Suppressor macrophage treated with lipopolysaccharide for 1 hour (primary cell): ENCODE measurements around the gene FAM3D.

ENCODE experiments used
- DNase-seq, 3 donors: peaks; one replicate each; pipeline ENCODE4 v3.0.0-alpha.2; 2020 to 2022

The FAM3D gene

DNA sequence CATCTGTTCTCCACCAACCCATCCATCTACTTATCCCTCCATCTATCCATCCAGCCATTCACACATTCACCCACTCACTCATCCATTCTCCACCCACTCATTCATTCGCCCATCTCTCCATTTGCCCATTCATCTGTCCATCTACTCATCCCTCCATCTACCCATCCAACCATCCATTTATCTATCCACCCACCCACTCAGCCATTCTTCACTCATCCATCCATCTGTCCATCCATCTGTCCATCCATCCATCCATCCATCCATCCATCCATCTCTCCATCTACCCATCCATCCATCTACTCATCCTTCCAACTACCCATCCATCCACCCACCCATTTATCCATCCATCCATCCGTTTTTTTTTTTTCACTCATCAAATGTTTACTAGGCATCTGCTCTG, 13.9 kb downstream of the FAM3D start:
- DNase-seq = no peak

DNA sequence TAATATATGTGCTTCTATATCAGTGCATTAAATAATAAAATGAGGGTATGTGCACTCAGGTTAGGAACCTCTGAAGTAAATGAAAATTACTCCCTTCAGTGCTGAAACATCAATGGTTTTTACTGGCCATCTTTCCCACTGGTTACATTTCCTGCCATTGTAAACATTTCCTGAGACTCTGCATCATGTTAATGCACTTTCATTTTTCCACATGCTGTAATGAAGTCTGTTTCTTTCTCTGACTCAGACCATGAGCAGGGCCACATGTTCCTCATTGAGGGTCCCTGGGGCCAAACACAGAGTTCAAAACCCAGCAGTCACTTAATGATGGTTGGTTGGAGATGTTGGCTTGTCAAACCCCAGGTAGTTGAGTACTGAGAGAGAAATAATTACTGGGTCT, 15.3 kb downstream of the FAM3D start:
- peak in 1 of 3 donors; percentile 22 for DNase-seq

DNA sequence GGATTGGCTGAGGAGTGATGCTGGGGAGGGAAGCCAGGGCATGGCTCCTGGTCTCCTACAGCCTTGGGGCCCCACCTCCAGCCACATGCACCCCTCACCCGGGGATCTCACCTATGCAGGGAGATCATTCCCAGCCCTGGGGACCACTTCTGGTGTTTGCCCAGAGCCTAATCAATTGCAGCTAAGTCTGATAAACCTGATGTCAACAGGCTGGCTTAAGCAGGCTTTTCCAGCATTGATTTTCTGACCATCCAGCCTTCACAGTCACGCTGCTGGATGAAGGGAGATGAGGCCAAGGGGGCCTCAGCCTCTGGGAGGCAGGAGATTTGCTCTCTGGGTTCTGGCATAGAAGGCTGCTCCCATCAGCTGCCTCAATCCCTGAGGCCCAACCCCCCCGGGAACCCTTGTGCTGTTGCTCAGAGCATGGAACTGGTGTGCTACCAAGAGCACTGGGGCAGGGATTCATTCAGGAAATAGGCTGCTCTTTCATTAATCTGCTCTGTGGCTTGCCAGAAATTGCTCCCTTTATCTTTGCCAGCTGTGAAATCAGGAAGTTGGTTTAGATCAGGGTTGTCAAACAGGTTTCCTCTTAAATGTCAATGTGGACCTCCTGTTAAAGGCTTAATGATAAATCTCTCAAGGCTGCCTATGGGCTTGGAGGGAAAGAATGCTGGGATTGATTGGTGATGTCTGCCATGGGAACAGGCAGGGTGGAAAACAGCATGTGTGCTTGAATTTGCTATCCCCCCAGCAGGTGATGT, 19.0 kb downstream of the FAM3D start:
- DNase-seq = no peak

- DNase-seq = no peak
Measured at GRCh38 chr3:58646503-58646902, 20.1 kb downstream of the FAM3D start.

- no peak for DNase-seq
Measured at GRCh38 chr3:58645726-58646125, 20.8 kb downstream of the FAM3D start.

- no peak for DNase-seq
Measured at GRCh38 chr3:58642846-58643245, 23.7 kb downstream of the FAM3D start.

GRCh38 chr3:58640700-58641372, 25.7 kb downstream of the FAM3D start:
- peak; percentile 73 to 82 (median 81) for DNase-seq

- no peak for DNase-seq
Measured at GRCh38 chr3:58639842-58640241, 26.7 kb downstream of the FAM3D start.

- no peak for DNase-seq
Measured at GRCh38 chr3:58639001-58639400, 27.6 kb downstream of the FAM3D start.

GRCh38 chr3:58638591-58638990, 28.0 kb downstream of the FAM3D start:
- no peak for DNase-seq

DNA sequence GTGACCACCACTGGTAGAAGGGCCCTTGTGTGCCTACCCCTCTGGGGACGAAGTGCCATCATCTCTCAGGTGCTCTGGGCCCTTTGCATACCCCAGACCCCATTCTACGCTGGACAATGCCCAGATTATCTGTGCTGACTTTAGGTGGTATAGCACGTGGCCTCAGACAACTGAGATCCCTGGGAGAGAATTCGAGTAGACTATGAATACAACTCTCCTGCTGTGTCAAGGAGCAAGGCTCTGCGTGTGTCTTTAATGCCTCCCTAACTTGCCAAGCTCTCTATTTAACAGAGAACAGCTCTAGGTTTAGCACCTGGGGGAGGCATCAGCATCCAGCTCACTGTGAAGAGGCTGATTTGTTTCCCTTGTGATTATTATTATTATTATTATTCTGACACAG, 29.1 kb downstream of the FAM3D start:
- DNase-seq = no peak

GRCh38 chr3:58635371-58636285, 30.9 kb downstream of the FAM3D start:
- DNase-seq = no peak

GRCh38 chr3:58633157-58633865, 33.3 kb downstream of the FAM3D start:
- no peak for DNase-seq

DNA sequence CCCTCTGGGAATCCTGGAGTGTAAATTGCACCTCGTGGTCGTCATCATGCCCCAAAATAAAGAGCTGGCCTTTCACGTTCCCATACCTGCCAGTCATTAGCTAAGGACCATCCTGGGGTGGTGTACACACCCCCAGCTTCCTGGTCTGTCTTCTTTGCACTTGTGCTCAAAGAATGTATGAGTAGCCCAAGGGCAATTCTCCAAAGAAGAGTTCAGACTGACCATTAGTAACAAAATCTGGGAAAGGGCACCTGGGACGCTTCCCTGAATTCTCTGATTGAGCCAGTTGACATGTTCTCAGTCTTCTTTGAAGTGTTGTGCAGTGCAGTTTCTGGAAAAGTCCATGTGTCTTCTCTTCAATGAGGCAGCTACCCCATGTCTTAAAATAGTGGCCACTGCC, 34.8 kb downstream of the FAM3D start:
- no peak for DNase-seq

DNA sequence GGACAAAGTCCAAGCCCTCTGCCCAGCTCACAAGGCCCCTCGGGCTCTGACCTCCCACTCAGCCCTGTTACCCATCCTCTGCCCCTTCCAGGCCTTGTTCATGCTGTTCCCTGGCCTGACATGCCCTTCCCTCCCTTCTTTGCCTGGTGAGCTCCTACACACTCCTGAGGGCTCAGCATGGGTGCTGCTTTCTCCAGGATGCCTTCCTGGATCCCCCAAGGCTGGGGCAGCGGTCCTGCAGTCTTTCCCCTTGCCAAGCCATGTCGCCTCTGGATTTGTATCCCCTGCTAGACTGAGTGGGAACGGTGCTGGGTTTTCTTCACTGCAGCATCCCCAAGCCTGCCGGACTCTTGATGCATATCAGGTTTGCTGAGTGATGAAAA, 35.9 kb downstream of the FAM3D start:
- DNase-seq = no peak

DNA sequence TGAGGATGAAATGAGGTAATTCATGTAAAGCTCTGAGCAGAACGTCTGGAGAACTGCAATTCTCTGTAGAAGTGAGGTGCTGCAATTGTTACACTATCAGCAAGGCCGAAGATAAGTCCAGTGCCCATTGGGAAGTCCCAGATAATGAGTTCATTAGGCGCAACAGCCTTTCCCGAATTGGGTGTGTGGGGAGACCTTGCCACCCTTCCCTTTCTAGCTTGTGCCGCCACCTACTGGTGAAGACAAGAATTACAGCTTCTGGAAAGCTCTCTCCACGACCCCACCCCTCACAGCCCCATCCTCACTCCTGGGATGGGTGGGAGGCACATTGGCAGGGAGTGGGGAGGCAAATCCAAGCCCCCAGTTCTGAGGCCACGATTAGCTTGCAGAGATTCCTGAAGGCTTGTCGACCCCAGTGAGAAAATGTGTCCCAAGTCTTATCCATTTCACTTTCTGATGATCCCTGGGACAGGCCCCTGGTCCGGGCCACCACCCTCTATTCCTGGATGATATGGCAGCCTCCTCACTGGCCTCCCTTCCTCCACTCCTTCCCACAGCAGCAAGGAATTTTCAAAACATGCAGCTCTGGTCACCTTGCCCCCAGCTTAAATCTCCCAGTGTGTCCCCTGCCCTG, 36.4 kb downstream of the FAM3D start:
- DNase-seq = peak; percentile 88 to 90 (median 90)

GRCh38 chr3:58629629-58630028, 36.9 kb downstream of the FAM3D start:
- peak in 1 of 3 donors; percentile 8 for DNase-seq

DNA sequence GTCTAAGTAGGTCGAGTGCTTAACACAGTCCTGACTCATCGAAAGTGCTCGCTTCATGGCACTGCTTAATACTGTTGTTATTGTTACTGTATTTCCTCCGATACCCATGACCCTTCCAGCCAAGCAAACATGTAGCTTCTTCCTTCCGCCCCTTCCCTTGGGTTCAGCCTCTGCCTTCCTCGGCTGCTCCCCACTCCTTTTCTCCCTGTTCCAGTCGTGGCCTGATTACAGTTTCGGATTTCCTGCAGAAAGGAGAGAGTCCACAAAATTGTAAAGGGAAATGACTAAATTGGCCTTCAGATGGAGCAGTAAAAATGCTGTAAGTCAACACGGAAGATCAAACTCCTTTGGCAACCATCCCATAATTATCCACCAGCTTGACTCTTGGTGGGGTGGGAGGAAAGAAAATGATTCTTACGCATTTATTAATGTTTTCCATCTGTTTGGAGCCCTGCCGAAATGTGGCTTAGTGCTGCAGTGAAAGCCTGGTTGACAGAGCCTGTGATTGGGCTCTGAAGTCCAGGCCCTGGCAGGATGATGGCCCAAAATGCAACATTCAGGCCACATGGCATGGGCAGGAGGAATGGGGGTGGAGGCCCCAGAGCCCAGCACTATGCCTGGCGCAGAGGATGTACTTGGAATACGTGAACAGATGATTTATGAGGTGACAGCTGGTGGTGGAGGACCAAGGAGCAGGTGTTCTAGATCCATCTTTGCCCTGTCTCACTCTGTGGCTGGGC, 37.6 kb downstream of the FAM3D start:
- no peak for DNase-seq

GRCh38 chr3:58627941-58628340, 38.6 kb downstream of the FAM3D start:
- no peak for DNase-seq

DNA sequence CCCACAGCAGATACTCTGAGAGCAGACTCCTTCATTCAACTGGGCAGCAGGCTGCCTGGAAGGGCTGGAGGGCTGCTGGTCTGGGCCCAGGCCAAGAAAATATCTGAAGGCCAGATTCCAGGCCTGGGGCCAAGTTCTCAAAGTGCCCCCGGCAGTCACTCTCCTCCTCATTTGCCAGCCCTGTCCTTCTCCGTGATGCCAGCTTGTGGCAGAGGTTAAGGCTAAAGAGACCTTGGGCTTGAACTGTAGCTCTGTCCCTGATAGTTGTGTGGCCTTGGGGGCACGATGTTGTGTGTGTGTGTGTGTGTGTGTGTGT, 39.0 kb downstream of the FAM3D start:
- no peak for DNase-seq

GRCh38 chr3:58626841-58627569, 39.6 kb downstream of the FAM3D start:
- no peak for DNase-seq
